Measurements from ENCODE around the gene TET2. TPM values are rescaled to one million over a fixed set of nuclear protein-coding genes. Genes with fewer than 3 reads are reported as not detected.
"Not testable (repeated sequence)": the region's sequence is repeated elsewhere in the genome, so short reads cannot be mapped to it uniquely, and the experiment has no call there.

The TET2 gene
- total RNA-seq, 4 donors from 2014 or later, result 19.1 to 36.8 (median 30.4) TPM

DNA sequence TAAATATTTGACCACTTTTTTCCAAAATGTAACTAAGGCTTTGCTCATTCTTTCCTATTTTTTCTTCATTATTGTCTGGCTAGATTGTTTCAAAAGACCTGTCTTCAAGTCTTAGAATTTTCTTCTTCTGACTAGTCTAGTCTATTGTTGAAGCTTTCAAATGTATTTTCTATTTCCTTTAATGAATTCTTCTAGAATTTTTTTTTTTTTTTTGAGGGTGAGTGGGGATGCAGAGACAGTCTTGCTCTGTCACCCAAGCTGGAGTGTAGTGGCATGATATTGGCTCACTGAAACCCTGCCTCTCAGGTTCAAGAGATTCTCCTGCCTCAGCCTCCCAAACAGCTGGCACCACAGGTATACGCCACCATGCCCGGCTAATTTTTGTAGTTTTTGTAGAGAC, 141.4 kb downstream of the TET2 start:
- intact Hi-C loops (cut with DNase I), result no loop called here
- peaks cover 0 to 6% (median 0%) of the 10 kb centered on the region in 3 donors for H3K9me3 ChIP-seq
- no peaks in the 10 kb centered on the region for H3K4me1 ChIP-seq
- no peak for TF ChIP-seq POLR2A (IDR thresholded peaks at IDR 0.05)
- TF ChIP-seq, protein P1, sequence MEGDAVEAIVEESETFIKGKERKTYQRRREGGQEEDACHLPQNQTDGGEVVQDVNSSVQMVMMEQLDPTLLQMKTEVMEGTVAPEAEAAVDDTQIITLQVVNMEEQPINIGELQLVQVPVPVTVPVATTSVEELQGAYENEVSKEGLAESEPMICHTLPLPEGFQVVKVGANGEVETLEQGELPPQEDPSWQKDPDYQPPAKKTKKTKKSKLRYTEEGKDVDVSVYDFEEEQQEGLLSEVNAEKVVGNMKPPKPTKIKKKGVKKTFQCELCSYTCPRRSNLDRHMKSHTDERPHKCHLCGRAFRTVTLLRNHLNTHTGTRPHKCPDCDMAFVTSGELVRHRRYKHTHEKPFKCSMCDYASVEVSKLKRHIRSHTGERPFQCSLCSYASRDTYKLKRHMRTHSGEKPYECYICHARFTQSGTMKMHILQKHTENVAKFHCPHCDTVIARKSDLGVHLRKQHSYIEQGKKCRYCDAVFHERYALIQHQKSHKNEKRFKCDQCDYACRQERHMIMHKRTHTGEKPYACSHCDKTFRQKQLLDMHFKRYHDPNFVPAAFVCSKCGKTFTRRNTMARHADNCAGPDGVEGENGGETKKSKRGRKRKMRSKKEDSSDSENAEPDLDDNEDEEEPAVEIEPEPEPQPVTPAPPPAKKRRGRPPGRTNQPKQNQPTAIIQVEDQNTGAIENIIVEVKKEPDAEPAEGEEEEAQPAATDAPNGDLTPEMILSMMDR (IDR thresholded peaks at IDR 0.05), result no peak
- WGBS, 2 donors, result 90 to 97% methylated on average over 2 of the region's 2 CpGs
- no peaks in the 10 kb centered on the region for H3K27me3 ChIP-seq
- H3K36me3 ChIP-seq, result no peaks in the 10 kb centered on the region
- H3K4me3 ChIP-seq, result no peak overlapping the region
- no peak overlapping the region for H3K27ac ChIP-seq
- DNase-seq, result no peak

DNA sequence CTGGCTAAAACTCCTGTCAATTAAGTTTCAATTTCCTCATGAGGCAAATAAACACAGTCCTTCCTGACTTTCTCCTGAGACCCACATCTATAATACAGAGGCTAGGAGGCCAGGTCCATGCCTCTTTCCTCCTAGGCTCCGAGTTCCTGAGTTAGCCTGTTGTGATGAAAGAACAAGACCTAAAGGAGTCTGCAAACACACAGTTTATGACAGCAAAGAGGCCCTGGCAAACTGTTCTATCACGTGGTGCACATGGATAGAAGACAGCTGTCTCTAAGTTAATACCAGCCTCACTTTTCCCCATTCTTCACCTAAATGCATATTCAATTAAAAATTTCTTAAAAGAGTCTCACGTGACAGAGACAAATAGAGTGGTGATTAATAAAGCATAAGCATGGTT, 145.2 kb downstream of the TET2 start:
- Histone ChIP-seq H3K27me3 (no peaks in the 10 kb centered on the region), H3K4me1 (no peaks in the 10 kb centered on the region), H3K4me3 (no peak overlapping the region), H3K27ac (no peak overlapping the region), H3K9me3 (peaks cover 0 to 6% (median 0%) of the 10 kb centered on the region in 3 donors), H3K36me3 (no peaks in the 10 kb centered on the region)
- no peak for DNase-seq
- no peak for TF ChIP-seq POLR2A (IDR thresholded peaks at IDR 0.05)
- TF ChIP-seq, protein P1 (IDR thresholded peaks at IDR 0.05), result no peak
- intact Hi-C loops (cut with DNase I), result no loop called here
- WGBS, 2 donors, result 53 to 54% methylated on average over 3 of the region's 3 CpGs

DNA sequence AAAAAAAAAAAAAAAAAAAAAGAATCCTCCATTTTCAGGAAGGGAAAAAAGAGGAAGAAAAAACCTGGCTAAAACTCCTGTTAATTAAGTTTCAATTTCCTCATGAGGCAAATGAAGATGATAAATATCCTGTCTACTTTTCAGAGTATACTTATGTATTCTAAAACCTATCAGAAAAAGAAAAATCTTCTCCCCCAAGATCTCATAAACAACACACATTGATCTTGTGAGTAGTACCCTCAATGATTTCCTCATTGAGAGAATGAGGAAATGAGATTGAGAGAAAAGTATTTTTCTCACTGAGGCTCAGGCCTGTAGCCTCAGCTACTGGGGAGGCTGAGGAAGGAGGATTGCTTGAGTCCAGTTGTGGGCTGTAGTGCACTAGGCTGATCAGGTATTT, 146.7 kb downstream of the TET2 start:
- Histone ChIP-seq H3K36me3 (no peaks in the 10 kb centered on the region), H3K9me3 (peaks cover 0 to under 1% (median 0%) of the 10 kb centered on the region in 3 donors), H3K4me3 (no peak overlapping the region), H3K4me1 (no peaks in the 10 kb centered on the region), H3K27me3 (no peaks in the 10 kb centered on the region), H3K27ac (no peak overlapping the region)
- DNase-seq, result no peak
- intact Hi-C loops (cut with DNase I), result no loop called here
- no peak for TF ChIP-seq POLR2A (IDR thresholded peaks at IDR 0.05)
- TF ChIP-seq, protein P1 (IDR thresholded peaks at IDR 0.05), result no peak

DNA sequence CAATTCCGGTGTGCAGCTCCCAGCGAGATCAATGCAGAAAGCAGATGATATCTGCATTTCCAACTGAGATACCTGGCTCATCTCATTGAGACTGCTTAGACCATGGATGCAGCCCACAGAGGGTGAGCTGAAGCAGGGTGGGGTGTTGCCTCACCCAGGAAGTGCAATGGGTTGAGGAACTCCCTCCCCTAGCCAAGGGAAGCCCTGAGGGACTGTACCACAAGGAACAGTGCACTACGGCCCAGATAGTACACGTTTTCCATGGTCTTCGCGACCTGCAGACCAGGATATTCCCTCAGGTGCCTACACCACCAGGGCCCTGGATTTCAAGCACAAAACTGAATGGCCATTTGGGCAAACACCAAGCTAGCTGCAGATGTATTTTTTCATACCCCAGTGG, 150.0 kb downstream of the TET2 start:
- DNase-seq, result no peak
- no peak overlapping the region for H3K4me3 ChIP-seq
- no peaks in the 10 kb centered on the region for H3K36me3 ChIP-seq
- H3K27me3 ChIP-seq, result no peaks in the 10 kb centered on the region
- no peak for TF ChIP-seq POLR2A (IDR thresholded peaks at IDR 0.05)
- TF ChIP-seq, protein P1 (IDR thresholded peaks at IDR 0.05), result no peak
- 86 to 91% methylated on average over 4 to 6 of the region's 6 CpGs for WGBS, 2 donors
- H3K27ac ChIP-seq, result no peak overlapping the region
- no peaks in the 10 kb centered on the region for H3K9me3 ChIP-seq
- H3K4me1 ChIP-seq, result no peaks in the 10 kb centered on the region
- intact Hi-C loops (cut with DNase I), result no loop called here

DNA sequence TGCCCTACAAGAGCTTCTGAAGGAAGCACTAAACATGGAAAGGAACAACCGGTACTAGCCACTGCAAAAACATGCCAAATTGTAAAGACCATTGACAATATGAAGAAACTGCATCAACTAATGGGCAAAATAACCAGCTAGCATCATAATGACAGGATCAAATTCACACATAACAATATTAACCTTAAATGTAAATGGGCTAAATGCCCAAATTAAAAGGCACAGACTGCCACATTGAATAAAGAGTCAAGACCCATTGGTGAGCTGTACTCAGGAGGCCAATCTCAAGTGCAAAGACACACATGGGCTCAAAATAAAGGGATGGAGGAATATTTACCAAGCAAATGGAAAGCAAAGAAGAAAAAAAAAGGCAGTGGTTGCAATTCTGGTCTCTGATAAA, 152.4 kb downstream of the TET2 start:
- DNase-seq; H3K4me3 ChIP-seq; H3K4me1 ChIP-seq; intact Hi-C loops (cut with DNase I); H3K27me3 ChIP-seq; H3K27ac ChIP-seq; H3K9me3 ChIP-seq; H3K36me3 ChIP-seq: not testable (repeated sequence)
- 100% methylated on average over 1 of the region's 1 CpG for WGBS, 2 donors

DNA sequence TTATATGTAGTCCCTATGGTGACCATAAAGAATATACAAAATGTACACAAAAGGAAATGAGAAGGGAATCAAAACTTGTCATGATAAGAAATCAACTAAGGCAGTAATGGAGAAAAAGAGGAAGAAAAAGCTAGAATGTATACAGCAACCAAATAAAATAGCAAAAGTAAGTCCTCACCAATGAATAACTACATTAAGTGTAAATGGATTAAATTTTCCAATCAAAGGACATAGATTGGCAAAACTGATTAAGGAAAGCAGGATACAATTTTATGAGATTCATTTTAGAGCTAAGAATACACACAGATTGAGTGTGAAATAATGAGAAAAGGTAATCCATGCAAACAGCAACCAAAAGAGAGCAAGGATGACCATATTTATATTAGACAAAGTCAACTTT, 157.4 kb downstream of the TET2 start:
- TF ChIP-seq, protein P1 (IDR thresholded peaks at IDR 0.05), result no peak
- no peak for TF ChIP-seq POLR2A (IDR thresholded peaks at IDR 0.05)
- Histone ChIP-seq H3K36me3 (no peaks in the 10 kb centered on the region), H3K9me3 (peaks cover 0 to 10% (median 5%) of the 10 kb centered on the region in 3 donors), H3K27me3 (no peaks in the 10 kb centered on the region), H3K4me1 (no peaks in the 10 kb centered on the region), H3K4me3 (no peak overlapping the region), H3K27ac (no peak overlapping the region)
- intact Hi-C loops (cut with DNase I), result no loop called here
- no peak for DNase-seq
